Renal cortex interstitium (tissue), 11 donors: ENCODE measurements around the gene CPNE6. TPM values are rescaled to one million over a fixed set of nuclear protein-coding genes. Genes with fewer than 3 reads are reported as not detected.

Experiments used
- DNase-seq, 11 donors: peaks; one replicate each; pipeline ENCODE4 v3.0.0-alpha.2; 2013; ENCODE audit warnings: low read depth in 9 of 11, low spot score in 4 of 11; ENCODE audit errors: extremely low read depth in 1 of 11
- polyA plus RNA-seq, 3 donors: library from polyadenylated mRNA; unstranded; fragments of 120-200 nt; gene quantifications; one replicate each; pipeline ENCODE4 v1.2.1, GENCODE V29; 2013; ENCODE audit not compliant: insufficient read length in 3 of 3

Gene CPNE6
- polyA plus RNA-seq, 3 donors, result not detected

DNA sequence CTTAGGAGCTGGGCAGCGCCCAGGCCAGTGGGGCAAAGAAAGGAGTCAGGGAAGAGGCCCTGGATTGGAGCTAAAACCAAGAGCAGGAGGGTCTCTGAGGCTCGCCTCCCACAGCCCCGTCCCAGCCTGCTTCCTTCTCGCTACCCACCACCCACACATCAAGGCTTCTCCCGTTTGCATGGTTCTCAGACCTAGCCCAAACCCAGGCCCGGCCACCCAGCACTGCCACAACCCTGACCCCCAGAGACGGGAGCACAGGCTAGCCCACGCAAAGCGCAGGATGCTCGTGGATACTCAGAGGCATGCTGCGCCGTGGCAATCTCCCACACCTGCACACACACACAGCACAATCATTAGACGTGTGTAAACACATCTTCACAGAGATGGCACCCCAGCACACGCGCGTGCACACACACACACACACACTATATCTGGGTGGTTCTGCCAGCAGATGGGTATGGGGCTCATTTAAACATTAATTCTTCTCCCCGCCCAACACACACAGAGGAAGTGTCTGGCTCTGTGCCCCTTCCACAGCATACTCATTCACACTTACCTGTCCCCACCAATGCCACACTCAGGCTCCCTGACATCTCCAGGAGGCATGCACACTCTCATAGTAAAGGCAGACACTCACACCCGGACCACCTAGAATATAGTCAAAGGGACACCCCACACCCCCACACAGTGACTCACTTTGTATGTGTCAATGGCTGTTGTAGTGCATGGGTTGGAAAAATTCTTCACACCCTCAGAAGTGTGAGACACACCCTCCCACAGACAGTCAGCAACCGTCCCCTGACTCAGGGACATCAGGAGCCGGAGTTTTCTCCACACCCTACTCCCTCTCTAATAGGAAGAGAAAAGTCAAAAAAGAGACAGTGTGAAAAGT is 18.5 kb upstream of the CPNE6 start:
- DNase-seq, result no peak

DNA sequence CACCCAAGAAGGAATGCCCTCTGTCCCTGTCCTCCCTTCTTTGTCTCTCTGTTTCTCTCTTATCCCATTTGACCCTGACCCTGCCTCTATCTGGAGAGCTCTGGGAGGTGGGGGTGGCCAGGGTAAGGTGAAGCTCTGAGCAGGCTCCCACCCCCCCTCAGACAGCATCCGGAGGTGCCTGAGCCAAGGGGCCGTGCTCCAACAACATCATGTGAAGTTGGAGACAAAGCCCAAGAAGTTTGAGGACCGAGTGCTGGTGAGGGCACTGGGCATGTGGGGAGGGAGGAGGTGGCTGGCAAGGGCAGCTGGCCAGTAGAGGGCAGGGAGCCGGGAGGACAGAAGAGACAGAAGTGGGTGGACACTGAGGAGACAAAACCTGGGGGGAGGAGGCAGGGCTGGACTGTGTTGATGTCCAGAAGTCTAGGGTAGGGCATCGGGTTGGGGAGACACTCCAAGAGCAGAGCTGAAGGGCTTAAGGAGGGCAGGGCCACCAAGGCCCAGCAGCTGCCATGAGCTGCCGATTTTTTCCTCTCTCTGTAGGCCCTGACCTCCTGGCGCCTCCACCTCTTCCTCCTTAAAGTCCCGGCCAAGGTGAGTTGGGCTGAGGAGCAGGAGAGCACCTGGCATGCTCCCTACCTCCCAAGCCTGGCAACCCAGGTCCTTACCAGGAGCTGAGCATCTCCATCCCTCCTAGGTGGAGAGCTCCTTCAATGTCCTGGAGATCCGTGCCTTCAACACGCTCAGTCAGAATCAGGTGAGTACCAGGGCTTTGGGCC is 17.6 kb upstream of the CPNE6 start:
- no peak for DNase-seq

DNA sequence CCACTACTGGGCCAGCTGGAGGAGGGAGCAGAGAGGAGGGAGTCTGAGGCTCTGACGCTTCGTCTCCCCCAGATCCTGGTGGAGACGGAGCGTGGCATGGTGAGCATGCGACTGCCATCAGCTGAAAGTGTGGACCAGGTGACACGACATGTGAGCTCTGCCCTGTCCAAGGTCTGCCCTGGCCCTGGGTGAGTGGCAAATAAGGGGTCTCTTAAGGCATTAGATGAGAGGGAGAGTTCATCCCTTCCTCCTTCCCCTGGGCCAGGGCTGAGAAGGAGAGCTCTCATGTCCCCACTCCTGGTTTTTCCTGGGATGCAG is 17.1 kb upstream of the CPNE6 start:
- DNase-seq, result no peak

DNA sequence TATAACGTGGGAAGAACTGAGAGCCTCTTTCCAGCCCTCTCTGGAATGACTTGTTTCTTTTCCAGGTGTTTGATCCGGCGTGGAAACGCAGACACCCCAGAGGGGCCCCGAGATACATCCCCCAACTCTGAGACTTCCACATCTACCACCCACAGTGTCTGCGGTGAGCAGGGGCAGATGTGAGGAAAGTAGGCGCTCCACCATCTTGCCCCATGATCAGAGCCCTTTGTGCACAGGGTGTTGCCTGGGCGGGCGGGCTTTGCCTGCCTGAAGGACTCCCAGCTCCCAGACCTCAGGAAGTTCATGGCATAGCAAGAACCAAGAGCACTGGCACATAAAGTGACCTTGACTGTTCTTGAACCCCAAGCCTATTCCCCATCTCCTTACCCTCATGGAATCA is 16.7 kb upstream of the CPNE6 start:
- no peak for DNase-seq

DNA sequence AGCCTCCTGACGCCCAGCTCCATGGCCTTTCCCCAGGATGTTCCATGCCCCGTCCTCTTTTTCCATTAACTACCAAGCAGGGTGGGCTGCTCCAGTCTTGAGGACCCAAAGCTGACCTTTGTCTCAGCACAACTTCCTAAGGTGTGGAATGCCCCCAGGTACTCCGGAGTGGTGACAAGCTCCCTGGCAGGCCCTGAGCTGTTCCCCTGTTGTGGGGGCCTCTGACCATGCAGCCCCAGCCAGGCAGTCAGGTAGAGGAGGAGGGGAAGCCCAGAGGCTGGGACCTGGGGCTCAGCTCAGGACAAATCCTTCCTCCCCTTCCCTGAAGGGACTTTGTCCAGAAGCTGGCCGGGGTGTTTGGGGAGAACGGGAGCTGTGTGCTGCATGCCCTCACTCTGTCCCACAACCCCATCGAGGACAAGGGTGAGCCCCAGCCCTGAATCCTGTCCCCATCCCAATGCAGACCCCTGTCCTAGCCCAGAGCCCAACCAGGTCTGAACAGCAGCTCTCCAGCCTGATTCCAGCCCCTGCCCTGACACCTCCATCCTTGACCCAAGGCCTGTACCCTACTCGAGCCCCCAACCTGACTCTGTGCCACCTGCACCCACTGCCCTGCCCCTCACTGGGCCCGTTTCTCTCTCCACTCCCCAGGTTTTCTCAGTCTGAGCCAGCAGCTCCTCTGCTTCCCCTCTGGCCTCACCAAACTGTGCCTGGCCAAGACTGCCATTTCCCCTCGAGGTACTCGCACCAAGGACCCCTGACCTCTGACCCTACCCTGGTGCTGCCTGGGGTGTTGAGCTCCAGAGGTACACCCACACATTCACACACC is 15.2 kb upstream of the CPNE6 start:
- DNase-seq, result no peak

DNA sequence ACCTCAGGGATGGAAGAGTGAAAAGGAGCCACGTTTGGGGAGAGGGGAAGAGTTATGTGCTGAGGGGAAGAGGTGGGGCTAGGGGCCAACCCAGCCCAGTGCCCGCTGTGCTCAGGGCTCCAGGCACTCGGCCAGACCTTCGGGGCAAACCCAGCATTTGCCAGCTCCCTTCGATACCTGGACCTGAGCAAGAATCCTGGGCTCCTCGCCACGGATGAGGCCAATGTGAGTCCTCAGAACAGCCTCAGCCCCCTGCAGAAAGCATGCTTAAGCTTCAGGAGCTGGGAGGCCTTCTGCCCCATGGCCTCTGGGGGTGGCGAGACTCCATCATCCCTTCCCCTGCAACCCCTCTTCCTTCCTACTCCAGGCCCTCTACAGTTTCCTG is 14.6 kb upstream of the CPNE6 start:
- DNase-seq, result no peak

DNA sequence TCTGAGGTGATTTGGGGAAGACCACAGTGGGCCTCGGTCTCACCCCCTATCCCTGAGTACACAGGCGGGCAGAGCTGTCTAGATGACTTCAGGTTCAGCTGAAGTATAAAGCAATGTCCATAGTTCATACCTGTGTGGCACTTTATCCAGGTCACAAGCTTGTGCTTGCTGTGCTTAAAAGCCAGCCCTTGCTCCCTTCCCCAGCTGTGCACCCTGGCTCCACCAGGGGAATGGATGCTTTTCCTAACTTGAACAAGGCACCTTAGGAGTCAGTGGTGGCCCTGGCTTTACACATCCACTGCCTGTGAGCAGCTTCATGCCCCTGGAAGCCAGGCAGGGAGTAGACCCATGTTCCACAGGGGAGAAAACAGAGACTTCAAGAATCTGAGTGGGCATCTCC is 14.1 kb upstream of the CPNE6 start:
- no peak for DNase-seq

DNA sequence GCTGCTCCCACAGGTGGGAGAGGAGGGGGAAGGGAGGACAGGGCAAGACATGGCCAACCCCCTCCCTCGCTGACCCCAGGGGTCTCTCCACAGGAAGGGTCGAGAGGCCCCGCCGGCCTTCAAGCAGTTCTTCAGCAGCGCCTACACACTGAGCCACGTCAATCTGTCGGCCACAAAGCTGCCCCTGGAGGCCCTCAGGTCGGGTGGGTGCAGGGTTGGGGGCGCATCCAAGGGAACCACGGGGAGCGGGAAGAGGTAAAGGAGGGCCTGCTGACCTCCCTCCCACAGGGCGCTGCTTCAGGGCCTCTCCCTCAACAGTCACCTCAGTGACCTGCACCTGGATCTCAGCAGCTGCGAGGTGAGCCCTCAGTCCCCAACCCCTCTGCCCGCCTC is 13.5 kb upstream of the CPNE6 start:
- DNase-seq, result no peak

DNA sequence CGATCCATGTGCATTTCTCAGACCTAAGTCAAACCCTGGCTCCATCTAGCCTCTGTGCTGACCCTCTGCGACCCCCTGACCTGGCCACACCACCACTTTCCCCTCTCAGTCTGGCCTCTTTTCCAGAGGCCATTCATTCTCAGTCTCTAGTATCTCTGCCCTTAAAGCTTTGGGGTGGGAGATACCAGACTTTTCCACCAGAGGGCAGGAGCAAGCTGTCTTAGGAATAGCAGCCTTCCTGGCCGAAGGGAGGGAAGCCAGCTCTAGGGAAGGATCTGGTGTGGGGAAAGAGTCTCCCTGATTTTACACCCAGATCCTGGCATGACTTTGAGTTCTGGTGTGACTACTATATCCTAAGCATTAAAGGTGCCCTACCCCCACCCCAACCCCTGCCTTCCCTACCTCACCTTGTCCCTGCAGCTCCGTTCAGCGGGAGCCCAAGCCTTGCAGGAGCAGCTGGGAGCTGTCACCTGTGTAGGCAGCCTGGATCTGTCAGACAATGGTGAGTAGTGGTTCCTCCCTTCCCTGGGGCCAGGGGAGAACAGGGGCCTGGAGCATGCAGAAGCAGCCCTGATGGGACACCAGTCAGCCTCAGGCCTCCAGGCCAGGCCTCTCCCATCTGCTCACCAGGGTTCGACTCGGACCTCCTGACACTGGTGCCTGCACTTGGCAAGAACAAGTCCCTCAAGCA is 13.0 kb upstream of the CPNE6 start:
- peak in 7 of 11 donors; percentile 61 to 82 (median 72) for DNase-seq

DNA sequence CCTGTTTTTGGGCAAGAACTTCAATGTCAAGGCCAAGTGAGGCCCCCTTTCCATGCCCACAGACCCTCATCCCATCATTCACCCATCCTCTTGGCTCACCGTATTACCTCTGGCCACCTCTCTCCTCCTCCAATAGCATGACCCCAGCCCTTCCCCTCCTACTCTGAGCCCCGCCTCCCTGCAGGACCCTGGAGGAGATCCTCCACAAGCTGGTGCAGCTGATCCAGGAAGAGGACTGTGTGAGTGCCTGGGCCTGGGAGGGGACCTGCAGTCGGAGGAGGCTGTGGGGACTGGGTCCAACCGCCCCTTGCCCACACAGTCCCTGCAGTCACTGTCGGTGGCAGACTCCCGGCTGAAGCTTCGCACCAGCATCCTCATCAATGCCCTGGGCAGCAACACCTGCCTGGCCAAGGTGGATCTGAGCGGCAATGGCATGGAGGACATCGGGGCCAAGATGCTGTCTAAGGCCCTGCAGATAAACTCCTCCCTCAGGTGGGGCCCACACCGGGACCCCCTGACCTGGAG is 12.3 kb upstream of the CPNE6 start:
- no peak for DNase-seq

DNA sequence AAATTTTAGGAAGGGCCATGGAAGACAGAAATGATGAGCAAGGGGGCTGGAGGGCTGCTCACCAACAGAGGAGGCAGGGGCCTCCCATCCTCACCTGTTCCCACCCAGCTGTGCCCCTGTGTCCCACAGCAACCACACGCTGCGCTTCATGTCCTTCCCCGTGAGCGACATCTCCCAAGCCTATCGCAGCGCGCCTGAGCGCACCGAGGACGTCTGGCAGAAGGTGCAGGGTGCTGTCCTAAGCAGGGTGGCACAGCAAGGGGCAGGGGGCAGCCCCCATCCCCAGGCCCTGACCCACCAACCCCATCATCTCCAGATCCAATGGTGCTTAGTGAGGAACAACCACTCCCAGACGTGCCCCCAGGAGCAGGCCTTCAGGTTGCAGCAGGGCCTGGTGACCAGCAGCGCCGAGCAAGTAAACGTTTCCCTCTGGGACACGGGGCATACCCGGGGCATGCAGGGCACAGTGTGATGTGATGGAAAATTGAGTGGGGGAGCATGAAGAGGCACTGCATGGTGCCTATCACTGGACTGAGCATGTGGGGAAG is 11.4 kb upstream of the CPNE6 start:
- DNase-seq, result no peak

DNA sequence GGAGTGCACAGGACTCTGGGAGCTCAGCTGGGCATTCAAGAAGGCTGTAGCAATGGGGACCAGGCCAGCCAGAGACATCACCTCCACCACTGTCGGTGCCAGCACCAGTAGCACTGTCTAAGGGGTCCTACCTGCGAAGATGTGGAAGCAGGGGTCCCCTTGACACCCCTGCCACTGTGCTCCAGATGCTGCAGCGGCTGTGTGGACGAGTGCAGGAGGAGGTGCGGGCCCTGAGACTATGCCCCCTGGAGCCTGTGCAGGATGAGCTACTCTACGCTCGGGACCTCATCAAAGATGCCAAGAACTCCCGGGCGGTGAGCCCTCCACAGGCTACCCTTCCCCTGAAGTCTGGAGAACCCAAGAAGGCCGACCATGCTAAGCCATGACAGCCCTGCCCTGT is 10.9 kb upstream of the CPNE6 start:
- DNase-seq, result no peak

DNA sequence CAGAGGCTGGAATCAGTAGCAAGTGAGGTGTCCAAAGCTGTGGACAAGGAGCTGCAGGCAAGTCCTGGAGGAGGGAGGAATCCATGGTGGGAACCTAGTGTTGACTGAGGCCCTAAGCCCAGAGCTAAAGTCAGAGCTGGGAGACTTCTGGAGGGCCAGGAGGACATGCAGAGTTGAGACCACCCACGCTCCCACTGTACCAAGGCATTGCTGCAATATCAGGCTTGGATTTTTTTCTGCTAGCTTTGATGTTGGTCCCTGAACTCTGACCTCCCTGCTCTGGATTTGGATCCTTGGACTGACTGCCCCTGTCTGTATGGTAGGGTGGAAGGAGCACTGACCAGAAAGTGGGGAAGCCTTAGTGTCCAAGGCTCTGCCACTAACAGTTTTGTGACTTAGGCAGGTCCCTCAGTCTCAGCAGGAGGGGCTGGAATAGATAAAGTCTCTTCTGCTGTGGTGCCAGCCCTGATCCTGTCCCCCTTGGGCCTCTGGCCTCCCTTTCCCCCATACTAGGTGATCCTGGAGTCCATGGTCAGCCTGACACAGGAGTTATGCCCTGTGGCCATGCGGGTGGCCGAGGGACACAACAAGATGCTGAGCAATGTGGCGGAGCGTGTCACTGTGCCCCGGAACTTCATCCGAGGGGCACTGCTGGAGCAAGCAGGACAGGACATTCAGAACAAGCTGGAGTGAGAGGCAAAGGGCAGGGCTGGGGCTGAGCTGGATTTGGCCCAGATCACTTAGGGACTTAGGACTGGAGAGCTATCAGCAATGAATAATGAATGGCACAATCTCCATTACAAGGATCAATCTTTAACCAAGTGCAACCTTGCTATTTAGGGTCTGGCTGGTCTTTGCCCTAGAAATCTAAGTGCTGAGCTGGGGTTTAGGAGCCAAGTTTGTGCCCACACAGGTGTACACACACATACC is 10.1 kb upstream of the CPNE6 start:
- DNase-seq, result no peak

DNA sequence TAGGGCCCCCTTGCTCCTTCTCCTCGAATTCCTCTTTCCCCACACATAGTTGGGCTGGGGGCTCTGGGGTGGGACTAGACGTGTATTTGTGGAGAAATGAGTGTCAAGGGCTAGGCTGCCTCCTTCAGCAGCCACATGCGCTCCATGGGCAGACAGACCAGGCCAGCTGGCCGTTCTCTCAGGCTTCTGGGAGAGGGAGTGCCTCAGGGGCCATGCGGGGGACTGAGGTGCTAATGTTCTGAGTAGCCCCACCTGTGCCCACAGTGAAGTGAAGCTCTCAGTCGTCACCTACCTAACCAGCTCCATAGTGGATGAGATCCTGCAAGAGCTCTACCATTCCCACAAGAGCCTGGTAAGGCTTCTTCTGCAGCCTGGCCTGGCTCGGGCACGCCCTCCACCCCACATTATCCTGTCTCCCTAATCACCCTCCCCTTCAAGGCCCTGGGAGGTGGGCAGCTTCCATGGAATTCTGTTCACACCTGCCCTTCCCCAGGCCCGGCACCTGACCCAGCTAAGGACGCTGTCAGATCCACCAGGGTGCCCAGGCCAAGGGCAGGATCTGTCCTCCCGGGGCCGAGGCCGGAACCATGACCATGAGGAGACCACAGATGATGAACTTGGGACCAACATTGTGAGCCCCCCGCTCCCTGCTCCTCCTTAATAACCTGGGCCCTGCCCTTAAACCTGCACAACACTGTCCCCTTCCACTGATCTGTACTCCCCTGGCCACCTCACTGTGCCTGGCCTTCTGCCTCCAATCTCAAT is 9.0 kb upstream of the CPNE6 start:
- no peak for DNase-seq

DNA sequence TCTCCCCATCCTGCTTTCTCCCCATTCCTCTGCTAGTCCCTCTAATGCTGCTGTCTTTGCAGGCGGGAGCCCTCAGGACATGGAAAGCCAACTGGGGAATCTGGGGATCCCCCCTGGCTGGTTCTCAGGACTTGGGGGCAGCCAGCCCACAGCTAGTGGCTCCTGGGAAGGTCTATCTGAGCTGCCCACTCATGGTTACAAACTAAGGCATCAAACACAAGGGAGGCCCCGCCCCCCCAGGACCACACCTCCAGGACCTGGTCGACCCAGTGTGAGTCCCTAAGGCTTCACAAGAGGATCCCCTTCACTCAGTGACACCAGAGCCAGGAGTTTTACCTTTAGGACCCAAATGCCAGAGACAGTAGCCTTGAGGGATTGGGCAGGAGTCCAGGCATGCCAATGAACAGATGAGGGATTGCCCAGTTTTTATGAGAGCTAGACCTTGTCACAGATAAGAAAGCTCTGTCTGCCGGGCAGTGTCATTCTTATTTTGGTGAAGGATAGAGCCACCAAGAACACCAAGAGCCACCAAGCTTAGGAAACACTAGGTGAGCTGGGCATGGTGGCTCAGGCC is 8.0 kb upstream of the CPNE6 start:
- no peak for DNase-seq

DNA sequence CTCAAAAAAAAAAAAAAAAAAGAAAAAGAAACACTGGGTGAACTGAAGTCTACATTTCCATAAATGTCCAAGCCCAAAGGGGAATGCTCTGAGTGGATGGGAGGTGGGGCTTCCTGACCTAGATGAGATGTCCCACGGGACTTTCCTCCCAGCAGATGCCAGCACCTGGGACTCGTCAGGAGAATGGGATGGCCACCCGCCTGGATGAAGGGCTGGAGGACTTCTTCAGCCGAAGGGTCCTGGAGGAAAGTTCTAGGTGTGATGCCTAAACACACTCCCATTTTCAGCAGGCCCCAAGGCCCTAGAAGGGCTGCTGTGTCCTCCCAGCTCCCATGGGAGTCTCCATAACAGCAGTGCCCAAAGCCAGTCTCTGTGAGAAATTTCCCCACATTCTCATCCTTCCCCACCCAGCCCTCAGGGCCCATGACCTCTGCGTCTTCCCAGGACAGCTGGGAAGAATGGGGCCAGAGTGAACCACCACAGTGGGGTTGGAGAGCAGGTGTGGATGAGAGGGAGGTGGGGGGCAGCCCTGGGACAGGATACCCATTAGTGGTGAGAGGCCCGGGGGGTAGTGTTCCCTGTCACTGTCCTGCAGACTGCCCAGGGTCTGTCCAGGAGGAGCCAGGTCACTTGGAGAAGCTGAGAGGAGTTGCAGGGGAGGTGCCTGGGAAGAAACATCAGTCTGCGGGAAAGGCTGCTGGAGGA is 7.1 kb upstream of the CPNE6 start:
- no peak for DNase-seq
